KMS-11 (cell line): Measurements from ENCODE around the gene YWHAH.

Experiments used
- H2AFZ ChIP-seq: fragments of 200-600 bp; sonication (generic); 2 replicates; pipeline ENCODE4 v1.6.1; 2016; ENCODE audit warnings: antibody characterized with exemption, mixed run types, low read depth
- H3K27ac ChIP-seq: fragments of 200-600 bp; sonication (generic); 2 replicates; pipeline ENCODE4 v1.6.1; 2016; ENCODE audit warnings: mild to moderate bottlenecking, mixed run types
- H3K27me3 ChIP-seq: fragments of 200-600 bp; sonication (generic); 2 replicates; pipeline ENCODE4 v1.6.1; 2017; ENCODE audit warnings: mild to moderate bottlenecking, low read depth, mixed run types, moderate library complexity; ENCODE audit not compliant: insufficient read depth
- H3K36me3 ChIP-seq: fragments of 200-600 bp; sonication (generic); 2 replicates; pipeline ENCODE4 v1.6.1; 2017; ENCODE audit warnings: mild to moderate bottlenecking, mixed run types; ENCODE audit not compliant: insufficient read depth
- H3K4me1 ChIP-seq: fragments of 200-600 bp; sonication (generic); 2 replicates; pipeline ENCODE4 v1.6.1; 2016; ENCODE audit warnings: mild to moderate bottlenecking, low read depth, mixed run types; ENCODE audit not compliant: poor library complexity, severe bottlenecking
- H3K4me2 ChIP-seq: fragments of 200-600 bp; sonication (generic); 2 replicates; pipeline ENCODE4 v1.7.0; 2016; ENCODE audit warnings: mild to moderate bottlenecking, mixed run types
- H3K4me3 ChIP-seq: fragments of 200-600 bp; sonication (generic); IDR thresholded peaks from 2 replicates; pipeline ENCODE4 v1.6.1; 2017; ENCODE audit warnings: low read depth, low read length, mixed read lengths; ENCODE audit not compliant: insufficient read depth
- H3K79me2 ChIP-seq: fragments of 200-600 bp; sonication (generic); 2 replicates; pipeline ENCODE4 v1.6.1; 2016; ENCODE audit warnings: low read depth, mixed run types; ENCODE audit not compliant: insufficient read depth
- H3K9ac ChIP-seq: fragments of 200-600 bp; sonication (generic); 2 replicates; pipeline ENCODE4 v1.6.1; 2016; ENCODE audit warnings: mild to moderate bottlenecking, mixed run types
- H4K20me1 ChIP-seq: fragments of 200-600 bp; sonication (generic); 2 replicates; pipeline ENCODE4 v1.6.1; 2016; ENCODE audit warnings: mild to moderate bottlenecking, mixed run types; ENCODE audit not compliant: insufficient read depth
- CTCF ChIP-seq: fragments of 200-600 bp; sonication (generic); conservative IDR thresholded peaks from 2 replicates; pipeline ENCODE4 v1.6.1; 2017; ENCODE audit warnings: low read depth, mild to moderate bottlenecking, antibody characterized with exemption, low read length, moderate library complexity, mixed read lengths

YWHAH gene

GRCh38 chr22:31923136-31923535 lies 21.2 kb upstream of the YWHAH start:
- H3K4me3 ChIP-seq = no peak overlapping the region
- H3K27me3 ChIP-seq = no peaks in the 10 kb centered on the region
- no peak for TF ChIP-seq CTCF
- no peak overlapping the region for H3K9ac ChIP-seq
- no peak overlapping the region for H3K27ac ChIP-seq
- peaks cover 4% of the 10 kb centered on the region for H3K4me1 ChIP-seq
- H4K20me1 ChIP-seq = no peaks in the 10 kb centered on the region
- no peak overlapping the region for H3K4me2 ChIP-seq
- no peaks in the 10 kb centered on the region for H3K79me2 ChIP-seq
- H2AFZ ChIP-seq = no peak overlapping the region
- no peaks in the 10 kb centered on the region for H3K36me3 ChIP-seq

GRCh38 chr22:31923747-31924146 lies 20.6 kb upstream of the YWHAH start:
- no peak overlapping the region for H3K27ac ChIP-seq
- H3K4me1 ChIP-seq = peaks cover 4% of the 10 kb centered on the region
- no peaks in the 10 kb centered on the region for H3K79me2 ChIP-seq
- H2AFZ ChIP-seq = no peak overlapping the region
- H3K4me2 ChIP-seq = no peak overlapping the region
- no peaks in the 10 kb centered on the region for H3K36me3 ChIP-seq
- no peak overlapping the region for H3K9ac ChIP-seq
- H4K20me1 ChIP-seq = no peaks in the 10 kb centered on the region
- no peak overlapping the region for H3K4me3 ChIP-seq
- TF ChIP-seq CTCF = no peak
- H3K27me3 ChIP-seq = no peaks in the 10 kb centered on the region

- Histone ChIP-seq H3K4me2 (no peak overlapping the region), H3K79me2 (no peaks in the 10 kb centered on the region), H3K36me3 (no peaks in the 10 kb centered on the region), H3K9ac (no peak overlapping the region), H3K4me1 (peaks cover 4% of the 10 kb centered on the region), H3K27me3 (no peaks in the 10 kb centered on the region), H4K20me1 (no peaks in the 10 kb centered on the region), H3K4me3 (no peak overlapping the region), H2AFZ (no peak overlapping the region), H3K27ac (no peak overlapping the region)
- no peak for TF ChIP-seq CTCF
Measured at GRCh38 chr22:31925056-31925455, 19.3 kb upstream of the YWHAH start.

GRCh38 chr22:31926024-31926423 lies 18.3 kb upstream of the YWHAH start:
- Histone ChIP-seq H3K79me2 (no peaks in the 10 kb centered on the region), H4K20me1 (no peaks in the 10 kb centered on the region), H3K4me1 (peaks cover 4% of the 10 kb centered on the region), H3K27me3 (no peaks in the 10 kb centered on the region), H3K4me3 (no peak overlapping the region), H3K27ac (no peak overlapping the region), H2AFZ (no peak overlapping the region), H3K4me2 (no peak overlapping the region), H3K9ac (no peak overlapping the region), H3K36me3 (no peaks in the 10 kb centered on the region)
- TF ChIP-seq CTCF = no peak
